WTC11 (cell line): ENCODE results near the gene FOXP1. TPM values are rescaled to one million over a fixed set of nuclear protein-coding genes. Genes with fewer than 3 reads are reported as not detected.

ENCODE experiments used
- ATAC-seq: fragments of 200-7000 bp; cut with Tn5 transposase; 2 replicates; pipeline ENCODE4 v1.10.0; 2021; ENCODE audit warnings: mild to moderate bottlenecking, moderate library complexity
- CTCF ChIA-PET: fragments of 300-600 bp; sonication (Branson Sonifier 250); formaldehyde crosslinking; loops from one replicate; lab custom pipeline; 2021; ENCODE audit warnings: antibody characterized with exemption; lab: Charles Lee
- POLR2A ChIA-PET: fragments of 350-600 bp; sonication (Branson Sonifier 250); formaldehyde crosslinking; loops from one replicate; lab custom pipeline; 2021; ENCODE audit warnings: antibody characterized with exemption; lab: Charles Lee
- DNase-seq: peaks from one replicate; pipeline ENCODE4 v3.0.0; 2021; ENCODE audit warnings: low spot score
- H3K27ac Mint-ChIP-seq: 2 replicates; pipeline ENCODE4 v1.8.0; 2021; ENCODE audit warnings: mixed read lengths
- H3K27me3 Mint-ChIP-seq: 2 replicates; pipeline ENCODE4 v1.8.0; 2021; ENCODE audit warnings: low read depth, mild to moderate bottlenecking, moderate library complexity, mixed read lengths
- H3K36me3 Mint-ChIP-seq: 2 replicates; pipeline ENCODE4 v1.8.0; 2021; ENCODE audit warnings: mixed read lengths
- H3K4me1 Mint-ChIP-seq: 2 replicates; pipeline ENCODE4 v1.8.0; 2022; ENCODE audit warnings: mixed read lengths
- H3K4me3 Mint-ChIP-seq: 2 replicates; pipeline ENCODE4 v1.8.0; 2021; ENCODE audit warnings: mild to moderate bottlenecking, moderate library complexity, mixed read lengths
- H3K9me3 Mint-ChIP-seq: 2 replicates; pipeline ENCODE4 v1.8.0; 2021; ENCODE audit warnings: mixed read lengths
- CBFB ChIP-seq: sonication (generic); formaldehyde crosslinking; IDR thresholded peaks from 2 replicates; pipeline ENCODE4 v1.8.1; 2022; ENCODE audit warnings: mild to moderate bottlenecking, low read depth, missing genetic modification reagents
- FOXK1 ChIP-seq: sonication (generic); formaldehyde crosslinking; IDR thresholded peaks from 2 replicates; pipeline ENCODE4 v1.8.0; 2022; ENCODE audit warnings: mild to moderate bottlenecking, moderate library complexity, missing genetic modification reagents
- MXD4 ChIP-seq: fragments of 250-450 bp; sonication (Bioruptor Pico); IDR thresholded peaks from 2 replicates; pipeline ENCODE4 v1.8.0; 2021; ENCODE audit warnings: mild to moderate bottlenecking, moderate library complexity, borderline replicate concordance
- NR1H2 ChIP-seq: sonication (generic); formaldehyde crosslinking; IDR thresholded peaks from 2 replicates; pipeline ENCODE4 v1.9.0; 2021; ENCODE audit warnings: mild to moderate bottlenecking, moderate library complexity, missing genetic modification reagents
- SMAD3 ChIP-seq: sonication (generic); formaldehyde crosslinking; IDR thresholded peaks from 2 replicates; pipeline ENCODE4 v1.8.0; 2022; ENCODE audit warnings: missing genetic modification reagents, mild to moderate bottlenecking, borderline replicate concordance
- SP1 ChIP-seq: sonication (generic); formaldehyde crosslinking; conservative IDR thresholded peaks from 2 replicates; pipeline ENCODE4 v1.8.1; 2022; ENCODE audit warnings: missing genetic modification reagents
- TEAD4 ChIP-seq: sonication (generic); formaldehyde crosslinking; IDR thresholded peaks from 2 replicates; pipeline ENCODE4 v1.8.0; 2022; ENCODE audit warnings: mild to moderate bottlenecking, missing genetic modification reagents
- TP53 ChIP-seq: sonication (generic); formaldehyde crosslinking; IDR thresholded peaks from 2 replicates; pipeline ENCODE4 v1.8.1; 2023; ENCODE audit warnings: mild to moderate bottlenecking, missing genetic modification reagents
- ZNF396 ChIP-seq: fragments of 250-450 bp; sonication (Bioruptor Pico); IDR thresholded peaks from 2 replicates; pipeline ENCODE4 v1.8.0; 2021; ENCODE audit warnings: mild to moderate bottlenecking, moderate library complexity, borderline replicate concordance
- total RNA-seq: library from RNA; stranded (reverse); gene quantifications from 3 replicates; pipeline ENCODE4 v1.2.3, GENCODE V29; 2021
- TF ChIP-seq, protein P1 (sequence below): fragments of 250-450 bp; sonication (Bioruptor Pico); IDR thresholded peaks from 2 replicates; pipeline ENCODE4 v1.9.0; 2021; ENCODE audit warnings: mild to moderate bottlenecking, borderline replicate concordance
- TF ChIP-seq, protein P2 (sequence below): sonication (generic); formaldehyde crosslinking; IDR thresholded peaks from 2 replicates; pipeline ENCODE4 v1.8.1; 2022; ENCODE audit warnings: low read depth, missing genetic modification reagents, borderline replicate concordance
- TF ChIP-seq, protein P3 (sequence below): fragments of 250-450 bp; sonication (Bioruptor Pico); IDR thresholded peaks from 2 replicates; pipeline ENCODE4 v1.8.0; 2021; ENCODE audit warnings: mild to moderate bottlenecking
- TF ChIP-seq, protein P4 (sequence below): sonication (generic); formaldehyde crosslinking; IDR thresholded peaks from 2 replicates; pipeline ENCODE4 v1.8.0; 2022; ENCODE audit warnings: missing genetic modification reagents
- TF ChIP-seq, protein P5 (sequence below): sonication (generic); formaldehyde crosslinking; IDR thresholded peaks from 2 replicates; pipeline ENCODE4 v1.8.1; 2023; ENCODE audit warnings: mild to moderate bottlenecking, missing genetic modification reagents
- TF ChIP-seq, protein P6 (sequence below): sonication (generic); formaldehyde crosslinking; IDR thresholded peaks from 2 replicates; pipeline ENCODE4 v1.8.1; 2023; ENCODE audit warnings: mild to moderate bottlenecking, missing genetic modification reagents, borderline replicate concordance
- TF ChIP-seq, protein P7 (sequence below): sonication (generic); formaldehyde crosslinking; conservative IDR thresholded peaks from 2 replicates; pipeline ENCODE4 v1.8.1; 2022; ENCODE audit warnings: mild to moderate bottlenecking, missing genetic modification reagents

Gene FOXP1
- total RNA-seq, 1 experiment from 2014 or later = 25.8 TPM

DNA sequence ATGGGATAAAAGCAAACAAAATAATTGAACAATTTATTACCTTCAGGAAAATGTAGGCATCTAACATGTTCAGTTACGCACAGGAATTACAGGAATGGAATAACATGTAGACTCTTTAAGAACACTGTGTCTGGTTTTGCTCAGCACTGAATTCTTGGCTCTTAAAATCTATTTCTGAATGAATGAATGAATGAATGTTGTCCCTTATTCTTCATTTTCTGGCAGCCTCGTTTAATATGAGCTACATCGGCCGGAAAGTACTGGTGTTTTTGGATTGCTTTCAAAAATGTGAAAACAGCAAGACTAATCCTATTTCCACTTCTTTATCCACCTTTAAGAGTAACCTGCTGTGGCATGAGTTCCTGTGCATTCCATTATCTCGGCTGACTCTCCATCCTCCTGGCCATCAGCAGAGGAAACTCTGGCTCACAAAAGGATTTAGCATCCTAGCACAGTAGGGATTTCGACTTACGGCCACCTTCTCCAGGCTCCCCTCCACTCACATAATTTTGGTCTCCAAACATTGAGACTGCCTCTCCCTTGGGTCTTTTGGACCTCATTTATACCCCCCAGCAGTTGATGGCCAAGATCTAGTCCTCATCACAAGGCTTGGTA, 145.3 kb downstream of the FOXP1 start:
- TF ChIP-seq FOXK1 (CRISPR knock-in tag) (no peak), SMAD3 (no peak), SP1 (CRISPR knock-in tag) (no peak), TP53 (CRISPR knock-in tag) (no peak), CBFB (CRISPR knock-in tag) (no peak), NR1H2 (CRISPR knock-in tag) (no peak), ZNF396 (CRISPR knock-in tag) (no peak)
- TF ChIP-seq, protein P1, sequence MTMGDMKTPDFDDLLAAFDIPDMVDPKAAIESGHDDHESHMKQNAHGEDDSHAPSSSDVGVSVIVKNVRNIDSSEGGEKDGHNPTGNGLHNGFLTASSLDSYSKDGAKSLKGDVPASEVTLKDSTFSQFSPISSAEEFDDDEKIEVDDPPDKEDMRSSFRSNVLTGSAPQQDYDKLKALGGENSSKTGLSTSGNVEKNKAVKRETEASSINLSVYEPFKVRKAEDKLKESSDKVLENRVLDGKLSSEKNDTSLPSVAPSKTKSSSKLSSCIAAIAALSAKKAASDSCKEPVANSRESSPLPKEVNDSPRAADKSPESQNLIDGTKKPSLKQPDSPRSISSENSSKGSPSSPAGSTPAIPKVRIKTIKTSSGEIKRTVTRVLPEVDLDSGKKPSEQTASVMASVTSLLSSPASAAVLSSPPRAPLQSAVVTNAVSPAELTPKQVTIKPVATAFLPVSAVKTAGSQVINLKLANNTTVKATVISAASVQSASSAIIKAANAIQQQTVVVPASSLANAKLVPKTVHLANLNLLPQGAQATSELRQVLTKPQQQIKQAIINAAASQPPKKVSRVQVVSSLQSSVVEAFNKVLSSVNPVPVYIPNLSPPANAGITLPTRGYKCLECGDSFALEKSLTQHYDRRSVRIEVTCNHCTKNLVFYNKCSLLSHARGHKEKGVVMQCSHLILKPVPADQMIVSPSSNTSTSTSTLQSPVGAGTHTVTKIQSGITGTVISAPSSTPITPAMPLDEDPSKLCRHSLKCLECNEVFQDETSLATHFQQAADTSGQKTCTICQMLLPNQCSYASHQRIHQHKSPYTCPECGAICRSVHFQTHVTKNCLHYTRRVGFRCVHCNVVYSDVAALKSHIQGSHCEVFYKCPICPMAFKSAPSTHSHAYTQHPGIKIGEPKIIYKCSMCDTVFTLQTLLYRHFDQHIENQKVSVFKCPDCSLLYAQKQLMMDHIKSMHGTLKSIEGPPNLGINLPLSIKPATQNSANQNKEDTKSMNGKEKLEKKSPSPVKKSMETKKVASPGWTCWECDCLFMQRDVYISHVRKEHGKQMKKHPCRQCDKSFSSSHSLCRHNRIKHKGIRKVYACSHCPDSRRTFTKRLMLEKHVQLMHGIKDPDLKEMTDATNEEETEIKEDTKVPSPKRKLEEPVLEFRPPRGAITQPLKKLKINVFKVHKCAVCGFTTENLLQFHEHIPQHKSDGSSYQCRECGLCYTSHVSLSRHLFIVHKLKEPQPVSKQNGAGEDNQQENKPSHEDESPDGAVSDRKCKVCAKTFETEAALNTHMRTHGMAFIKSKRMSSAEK = no peak
- TF ChIP-seq, protein P2, sequence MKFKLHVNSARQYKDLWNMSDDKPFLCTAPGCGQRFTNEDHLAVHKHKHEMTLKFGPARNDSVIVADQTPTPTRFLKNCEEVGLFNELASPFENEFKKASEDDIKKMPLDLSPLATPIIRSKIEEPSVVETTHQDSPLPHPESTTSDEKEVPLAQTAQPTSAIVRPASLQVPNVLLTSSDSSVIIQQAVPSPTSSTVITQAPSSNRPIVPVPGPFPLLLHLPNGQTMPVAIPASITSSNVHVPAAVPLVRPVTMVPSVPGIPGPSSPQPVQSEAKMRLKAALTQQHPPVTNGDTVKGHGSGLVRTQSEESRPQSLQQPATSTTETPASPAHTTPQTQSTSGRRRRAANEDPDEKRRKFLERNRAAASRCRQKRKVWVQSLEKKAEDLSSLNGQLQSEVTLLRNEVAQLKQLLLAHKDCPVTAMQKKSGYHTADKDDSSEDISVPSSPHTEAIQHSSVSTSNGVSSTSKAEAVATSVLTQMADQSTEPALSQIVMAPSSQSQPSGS (CRISPR knock-in tag) = no peak

DNA sequence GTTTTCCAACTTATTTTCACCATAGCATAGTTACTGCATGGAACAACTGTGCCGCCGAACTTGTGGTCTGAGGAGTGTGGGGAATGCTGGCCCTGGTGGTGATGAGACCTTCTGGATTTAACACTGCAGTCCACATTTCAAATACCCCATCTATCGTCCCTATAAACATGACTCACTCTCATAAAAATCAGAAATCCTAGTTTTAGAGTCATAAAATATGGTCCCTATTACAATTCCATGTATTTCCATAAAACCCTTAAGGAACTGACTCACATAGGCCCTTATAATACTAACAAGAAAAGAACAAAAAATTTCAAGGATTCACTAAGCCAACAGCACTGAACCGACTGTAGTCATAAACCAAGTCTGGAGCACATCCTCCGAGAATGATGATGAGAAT, 147.2 kb downstream of the FOXP1 start:
- DNase-seq (no peak), ATAC-seq (no peak)
- H3K4me1 Mint-ChIP-seq = peaks cover 31% of the 10 kb centered on the region
- ChIA-PET POLR2A (no interaction called here), CTCF (no interaction called here)
- peaks cover 8% of the 10 kb centered on the region; the same call in 1 of the 2 replicates for H3K9me3 Mint-ChIP-seq
- no peak overlapping the region for H3K4me3 Mint-ChIP-seq
- H3K27me3 Mint-ChIP-seq = no peaks in the 10 kb centered on the region
- H3K27ac Mint-ChIP-seq = no peak overlapping the region
- peaks cover 11% of the 10 kb centered on the region for H3K36me3 Mint-ChIP-seq
- TF ChIP-seq MXD4 (CRISPR knock-in tag) = no peak
- TF ChIP-seq, protein P3, sequence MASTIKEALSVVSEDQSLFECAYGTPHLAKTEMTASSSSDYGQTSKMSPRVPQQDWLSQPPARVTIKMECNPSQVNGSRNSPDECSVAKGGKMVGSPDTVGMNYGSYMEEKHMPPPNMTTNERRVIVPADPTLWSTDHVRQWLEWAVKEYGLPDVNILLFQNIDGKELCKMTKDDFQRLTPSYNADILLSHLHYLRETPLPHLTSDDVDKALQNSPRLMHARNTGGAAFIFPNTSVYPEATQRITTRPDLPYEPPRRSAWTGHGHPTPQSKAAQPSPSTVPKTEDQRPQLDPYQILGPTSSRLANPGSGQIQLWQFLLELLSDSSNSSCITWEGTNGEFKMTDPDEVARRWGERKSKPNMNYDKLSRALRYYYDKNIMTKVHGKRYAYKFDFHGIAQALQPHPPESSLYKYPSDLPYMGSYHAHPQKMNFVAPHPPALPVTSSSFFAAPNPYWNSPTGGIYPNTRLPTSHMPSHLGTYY (CRISPR knock-in tag) = no peak
- TF ChIP-seq SP1 (CRISPR knock-in tag) = no peak
- TF ChIP-seq, protein P4, sequence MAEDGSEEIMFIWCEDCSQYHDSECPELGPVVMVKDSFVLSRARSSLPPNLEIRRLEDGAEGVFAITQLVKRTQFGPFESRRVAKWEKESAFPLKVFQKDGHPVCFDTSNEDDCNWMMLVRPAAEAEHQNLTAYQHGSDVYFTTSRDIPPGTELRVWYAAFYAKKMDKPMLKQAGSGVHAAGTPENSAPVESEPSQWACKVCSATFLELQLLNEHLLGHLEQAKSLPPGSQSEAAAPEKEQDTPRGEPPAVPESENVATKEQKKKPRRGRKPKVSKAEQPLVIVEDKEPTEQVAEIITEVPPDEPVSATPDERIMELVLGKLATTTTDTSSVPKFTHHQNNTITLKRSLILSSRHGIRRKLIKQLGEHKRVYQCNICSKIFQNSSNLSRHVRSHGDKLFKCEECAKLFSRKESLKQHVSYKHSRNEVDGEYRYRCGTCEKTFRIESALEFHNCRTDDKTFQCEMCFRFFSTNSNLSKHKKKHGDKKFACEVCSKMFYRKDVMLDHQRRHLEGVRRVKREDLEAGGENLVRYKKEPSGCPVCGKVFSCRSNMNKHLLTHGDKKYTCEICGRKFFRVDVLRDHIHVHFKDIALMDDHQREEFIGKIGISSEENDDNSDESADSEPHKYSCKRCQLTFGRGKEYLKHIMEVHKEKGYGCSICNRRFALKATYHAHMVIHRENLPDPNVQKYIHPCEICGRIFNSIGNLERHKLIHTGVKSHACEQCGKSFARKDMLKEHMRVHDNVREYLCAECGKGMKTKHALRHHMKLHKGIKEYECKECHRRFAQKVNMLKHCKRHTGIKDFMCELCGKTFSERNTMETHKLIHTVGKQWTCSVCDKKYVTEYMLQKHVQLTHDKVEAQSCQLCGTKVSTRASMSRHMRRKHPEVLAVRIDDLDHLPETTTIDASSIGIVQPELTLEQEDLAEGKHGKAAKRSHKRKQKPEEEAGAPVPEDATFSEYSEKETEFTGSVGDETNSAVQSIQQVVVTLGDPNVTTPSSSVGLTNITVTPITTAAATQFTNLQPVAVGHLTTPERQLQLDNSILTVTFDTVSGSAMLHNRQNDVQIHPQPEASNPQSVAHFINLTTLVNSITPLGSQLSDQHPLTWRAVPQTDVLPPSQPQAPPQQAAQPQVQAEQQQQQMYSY (CRISPR knock-in tag) = no peak
- TF ChIP-seq NR1H2 (CRISPR knock-in tag) = no peak
- TF ChIP-seq, protein P5, sequence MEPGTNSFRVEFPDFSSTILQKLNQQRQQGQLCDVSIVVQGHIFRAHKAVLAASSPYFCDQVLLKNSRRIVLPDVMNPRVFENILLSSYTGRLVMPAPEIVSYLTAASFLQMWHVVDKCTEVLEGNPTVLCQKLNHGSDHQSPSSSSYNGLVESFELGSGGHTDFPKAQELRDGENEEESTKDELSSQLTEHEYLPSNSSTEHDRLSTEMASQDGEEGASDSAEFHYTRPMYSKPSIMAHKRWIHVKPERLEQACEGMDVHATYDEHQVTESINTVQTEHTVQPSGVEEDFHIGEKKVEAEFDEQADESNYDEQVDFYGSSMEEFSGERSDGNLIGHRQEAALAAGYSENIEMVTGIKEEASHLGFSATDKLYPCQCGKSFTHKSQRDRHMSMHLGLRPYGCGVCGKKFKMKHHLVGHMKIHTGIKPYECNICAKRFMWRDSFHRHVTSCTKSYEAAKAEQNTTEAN (CRISPR knock-in tag) = no peak
- TF ChIP-seq, protein P6, sequence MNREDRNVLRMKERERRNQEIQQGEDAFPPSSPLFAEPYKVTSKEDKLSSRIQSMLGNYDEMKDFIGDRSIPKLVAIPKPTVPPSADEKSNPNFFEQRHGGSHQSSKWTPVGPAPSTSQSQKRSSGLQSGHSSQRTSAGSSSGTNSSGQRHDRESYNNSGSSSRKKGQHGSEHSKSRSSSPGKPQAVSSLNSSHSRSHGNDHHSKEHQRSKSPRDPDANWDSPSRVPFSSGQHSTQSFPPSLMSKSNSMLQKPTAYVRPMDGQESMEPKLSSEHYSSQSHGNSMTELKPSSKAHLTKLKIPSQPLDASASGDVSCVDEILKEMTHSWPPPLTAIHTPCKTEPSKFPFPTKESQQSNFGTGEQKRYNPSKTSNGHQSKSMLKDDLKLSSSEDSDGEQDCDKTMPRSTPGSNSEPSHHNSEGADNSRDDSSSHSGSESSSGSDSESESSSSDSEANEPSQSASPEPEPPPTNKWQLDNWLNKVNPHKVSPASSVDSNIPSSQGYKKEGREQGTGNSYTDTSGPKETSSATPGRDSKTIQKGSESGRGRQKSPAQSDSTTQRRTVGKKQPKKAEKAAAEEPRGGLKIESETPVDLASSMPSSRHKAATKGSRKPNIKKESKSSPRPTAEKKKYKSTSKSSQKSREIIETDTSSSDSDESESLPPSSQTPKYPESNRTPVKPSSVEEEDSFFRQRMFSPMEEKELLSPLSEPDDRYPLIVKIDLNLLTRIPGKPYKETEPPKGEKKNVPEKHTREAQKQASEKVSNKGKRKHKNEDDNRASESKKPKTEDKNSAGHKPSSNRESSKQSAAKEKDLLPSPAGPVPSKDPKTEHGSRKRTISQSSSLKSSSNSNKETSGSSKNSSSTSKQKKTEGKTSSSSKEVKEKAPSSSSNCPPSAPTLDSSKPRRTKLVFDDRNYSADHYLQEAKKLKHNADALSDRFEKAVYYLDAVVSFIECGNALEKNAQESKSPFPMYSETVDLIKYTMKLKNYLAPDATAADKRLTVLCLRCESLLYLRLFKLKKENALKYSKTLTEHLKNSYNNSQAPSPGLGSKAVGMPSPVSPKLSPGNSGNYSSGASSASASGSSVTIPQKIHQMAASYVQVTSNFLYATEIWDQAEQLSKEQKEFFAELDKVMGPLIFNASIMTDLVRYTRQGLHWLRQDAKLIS (CRISPR knock-in tag) = no peak
- TF ChIP-seq, protein P7, sequence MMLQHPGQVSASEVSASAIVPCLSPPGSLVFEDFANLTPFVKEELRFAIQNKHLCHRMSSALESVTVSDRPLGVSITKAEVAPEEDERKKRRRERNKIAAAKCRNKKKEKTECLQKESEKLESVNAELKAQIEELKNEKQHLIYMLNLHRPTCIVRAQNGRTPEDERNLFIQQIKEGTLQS (CRISPR knock-in tag) = no peak
- no peak for TF ChIP-seq TEAD4 (CRISPR knock-in tag)

More for the DNA sequence above, 145.3 kb downstream of the FOXP1 start:
- Mint-ChIP-seq H3K27me3 (no peaks in the 10 kb centered on the region), H3K27ac (no peak overlapping the region), H3K9me3 (peaks cover 8% of the 10 kb centered on the region; the same call in 1 of the 2 replicates), H3K4me1 (peaks cover 21% of the 10 kb centered on the region), H3K4me3 (no peak overlapping the region), H3K36me3 (peaks cover 11% of the 10 kb centered on the region)
- POLR2A ChIA-PET = no interaction called here
- CTCF ChIA-PET = no interaction called here
- DNase-seq (no peak), ATAC-seq (peak; percentile 59; the same call in 1 of the 2 replicates)
